ENCODE data around the gene HAUS8. TPM values are rescaled to one million over a fixed set of nuclear protein-coding genes. Genes with fewer than 3 reads are reported as not detected.

HAUS8 gene
- total and polyA plus RNA-seq, 2 of the 8 experiments (the other 6 are each of a cell fraction or from before 2014, with no cell fraction given), result 18.4 to 23.2 TPM

- no peak for FAIRE-seq
- H2AFZ ChIP-seq (ENCODE audit: low read length), result no peak overlapping the region
- 80% methylated on average over 6 of the region's 6 CpGs; no CpG with 5 or more reads in 1 of the 2 experiments for WGBS, 2 experiments (ENCODE audit: extremely low coverage in 1 of 2, insufficient coverage in 1 of 2, insufficient read length in 1 of 2, insufficient replicate concordance in 2 of 2, low coverage in 1 of 2, low lambda C conversion rate in 2 of 2, missing lambda C conversion rate in 1 of 2)
- TF ChIP-seq USF2 (IDR thresholded peaks at IDR 0.05; ENCODE audit: low read length) (no peak), RNF2 (IDR thresholded peaks at IDR 0.05; ENCODE audit: borderline replicate concordance, low read depth, low read length, missing control alignments, poor library complexity, severe bottlenecking) (no peak), TAF1 (IDR thresholded peaks at IDR 0.05; ENCODE audit: low read depth, low read length) (no peak), MAX (IDR thresholded peaks at IDR 0.05) (no peak), EP300 (IDR thresholded peaks at IDR 0.05; ENCODE audit: borderline replicate concordance in 1 of 2, low read depth in 2 of 2, low read length in 2 of 2) (no peak), KDM5A (IDR thresholded peaks at IDR 0.05; ENCODE audit: low read length) (no peak), RFX5 (IDR thresholded peaks at IDR 0.05; ENCODE audit: borderline replicate concordance, low read depth, low read length) (no peak)
Measured at GRCh38 chr19:17025361-17025760, 49.9 kb downstream of the HAUS8 start.

More at GRCh38 chr19:17025361-17025760, 49.9 kb downstream of the HAUS8 start:
- DNase-seq (ENCODE audit: low read depth in 1 of 2, low spot score in 2 of 2), result no peak
- Histone ChIP-seq H2BK5ac (ENCODE audit: low read depth, low read length) (no peak overlapping the region), H3K23me2 (ENCODE audit: low read depth, low read length) (peaks cover 11% of the 10 kb centered on the region), H3K79me2 (ENCODE audit: control insufficient read depth in 1 of 2, insufficient read depth in 2 of 2, low read length in 2 of 2) (peaks cover 0 to 3% of the 10 kb centered on the region in 2 experiments; a peak in 2 of 4 replicates), H3K4me3 (ENCODE audit: extremely low read depth in 1 of 4, insufficient read depth in 2 of 4, low read depth in 3 of 4, low read length in 4 of 4) (peak overlapping the region; percentile 74 to 87 (median 82); a peak in 6 of 8 replicates), H4K5ac (ENCODE audit: insufficient read length, low read depth, low read length) (no peak overlapping the region), H3K14ac (ENCODE audit: insufficient read length) (no peak overlapping the region), H2BK12ac (ENCODE audit: low read depth, low read length) (no peak overlapping the region), H4K20me1 (replicated peaks in 1 of 2; ENCODE audit: control insufficient read depth in 1 of 2, insufficient read depth in 2 of 2, low read length in 2 of 2) (peaks cover 0 to 3% of the 10 kb centered on the region in 2 experiments), H3K23ac (ENCODE audit: insufficient read length) (no peak overlapping the region), H3K36me3 (ENCODE audit: control insufficient read depth in 2 of 4, insufficient read depth in 4 of 4, low read length in 3 of 4) (no peaks in the 10 kb centered on the region), H2BK120ac (replicated peaks; ENCODE audit: low read depth, low read length) (no peak overlapping the region), H3K56ac (replicated peaks; ENCODE audit: insufficient read length, low read depth, low read length) (no peak overlapping the region), H3K9ac (replicated peaks in 1 of 4; ENCODE audit: extremely low read depth in 1 of 4, low read depth in 3 of 4, low read length in 3 of 4) (no peak overlapping the region), H3K4me2 (ENCODE audit: insufficient read depth in 1 of 2, low read depth in 2 of 2, low read length in 2 of 2) (peak overlapping the region; percentile 91), H4K91ac (replicated peaks; ENCODE audit: insufficient read length, low read length) (no peak overlapping the region), H2BK20ac (ENCODE audit: low read length) (no peak overlapping the region), H3K27ac (ENCODE audit: low read depth, low read length) (no peak overlapping the region), H3K4ac (replicated peaks; ENCODE audit: insufficient read length, low read depth, low read length) (no peak overlapping the region), H4K8ac (ENCODE audit: extremely low read depth, insufficient read depth, low read length) (no peak overlapping the region), H3K27me3 (replicated peaks in 1 of 4; ENCODE audit: control insufficient read depth in 3 of 4, extremely low read depth in 1 of 4, insufficient read depth in 3 of 4, low read length in 3 of 4) (peaks cover 0 to 6% (median 3%) of the 10 kb centered on the region in 4 experiments; a peak in 4 of 7 replicates), H2BK15ac (ENCODE audit: low read length) (no peak overlapping the region), H3K4me1 (replicated peaks in 1 of 4; ENCODE audit: control insufficient read depth in 3 of 4, insufficient read depth in 4 of 4, low read length in 3 of 4) (peaks cover 2 to 9% (median 5%) of the 10 kb centered on the region in 4 experiments; a peak in 5 of 7 replicates), H2AK5ac (ENCODE audit: low read depth, low read length) (no peak overlapping the region), H3K18ac (ENCODE audit: extremely low read depth, low read length) (no peak overlapping the region), H3K79me1 (ENCODE audit: low read depth, low read length) (no peaks in the 10 kb centered on the region), H3K9me3 (ENCODE audit: insufficient read depth in 2 of 2, low read depth in 1 of 2, low read length in 1 of 2) (peaks cover 3 to 8% of the 10 kb centered on the region in 2 experiments)
- ChIA-PET CTCF (ENCODE audit: partially characterized antibody) (interaction anchor here (0.6 kb wide), 1 partner anchor 218 kb away, joined by 3 read pairs; no protein-coding TSS in a partner anchor), POLR2A (ENCODE audit: partially characterized antibody) (interaction anchor here (1.1 to 1.5 kb wide), 3 partner anchors 11 to 17 kb away, joined by 3 to 4 read pairs (median 4); no protein-coding TSS in a partner anchor)

Measured in H1 (cell line).